ENCODE measurements around the gene PDLIM5.

PDLIM5 gene

DNA sequence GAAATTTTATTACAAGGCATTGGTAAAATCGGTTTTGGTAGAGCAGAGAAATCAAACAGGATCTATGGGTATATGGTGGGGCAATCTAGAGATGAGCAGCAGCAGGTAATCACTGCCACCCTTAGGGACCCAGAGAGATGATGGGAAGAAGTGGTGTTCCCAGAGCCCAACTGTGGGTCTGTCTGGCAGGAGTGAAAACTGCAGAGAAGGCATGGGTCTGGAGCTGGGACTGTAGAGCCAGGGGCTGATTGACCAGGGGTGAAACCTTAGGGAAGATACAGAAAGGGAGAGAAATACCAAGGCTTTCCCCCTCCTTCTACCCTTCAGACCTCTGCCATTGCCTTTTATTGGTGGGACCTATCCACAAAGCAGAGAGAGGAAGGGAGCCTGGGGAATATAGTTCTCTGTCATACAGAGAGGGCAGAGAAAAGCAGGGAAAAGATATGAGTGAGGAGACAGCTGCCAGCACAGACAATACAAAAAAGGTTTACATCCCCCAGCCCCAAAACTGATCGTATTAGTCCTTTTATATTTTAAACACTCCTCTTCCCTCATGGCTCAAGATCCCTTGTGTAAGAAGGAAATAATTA, 28.7 kb downstream of the PDLIM5 start:
- TF ChIP-seq, protein P1, sequence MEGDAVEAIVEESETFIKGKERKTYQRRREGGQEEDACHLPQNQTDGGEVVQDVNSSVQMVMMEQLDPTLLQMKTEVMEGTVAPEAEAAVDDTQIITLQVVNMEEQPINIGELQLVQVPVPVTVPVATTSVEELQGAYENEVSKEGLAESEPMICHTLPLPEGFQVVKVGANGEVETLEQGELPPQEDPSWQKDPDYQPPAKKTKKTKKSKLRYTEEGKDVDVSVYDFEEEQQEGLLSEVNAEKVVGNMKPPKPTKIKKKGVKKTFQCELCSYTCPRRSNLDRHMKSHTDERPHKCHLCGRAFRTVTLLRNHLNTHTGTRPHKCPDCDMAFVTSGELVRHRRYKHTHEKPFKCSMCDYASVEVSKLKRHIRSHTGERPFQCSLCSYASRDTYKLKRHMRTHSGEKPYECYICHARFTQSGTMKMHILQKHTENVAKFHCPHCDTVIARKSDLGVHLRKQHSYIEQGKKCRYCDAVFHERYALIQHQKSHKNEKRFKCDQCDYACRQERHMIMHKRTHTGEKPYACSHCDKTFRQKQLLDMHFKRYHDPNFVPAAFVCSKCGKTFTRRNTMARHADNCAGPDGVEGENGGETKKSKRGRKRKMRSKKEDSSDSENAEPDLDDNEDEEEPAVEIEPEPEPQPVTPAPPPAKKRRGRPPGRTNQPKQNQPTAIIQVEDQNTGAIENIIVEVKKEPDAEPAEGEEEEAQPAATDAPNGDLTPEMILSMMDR (IDR thresholded peaks at IDR 0.05; ENCODE audit: low read depth, low read length, missing control alignments) = no peak
- Histone ChIP-seq H3K36me3 (replicated peaks) (no peaks in the 10 kb centered on the region), H3K27ac (no peak overlapping the region), H3K4me3 (ENCODE audit: low read depth, low read length) (no peak overlapping the region), H3K27me3 (replicated peaks) (no peaks in the 10 kb centered on the region)
- DNase-seq = no peak
- in situ Hi-C loops (cut with HindIII; ENCODE audit: low pct_ligation_motif_present, low sequenced_read_pairs) = no loop called here

DNA sequence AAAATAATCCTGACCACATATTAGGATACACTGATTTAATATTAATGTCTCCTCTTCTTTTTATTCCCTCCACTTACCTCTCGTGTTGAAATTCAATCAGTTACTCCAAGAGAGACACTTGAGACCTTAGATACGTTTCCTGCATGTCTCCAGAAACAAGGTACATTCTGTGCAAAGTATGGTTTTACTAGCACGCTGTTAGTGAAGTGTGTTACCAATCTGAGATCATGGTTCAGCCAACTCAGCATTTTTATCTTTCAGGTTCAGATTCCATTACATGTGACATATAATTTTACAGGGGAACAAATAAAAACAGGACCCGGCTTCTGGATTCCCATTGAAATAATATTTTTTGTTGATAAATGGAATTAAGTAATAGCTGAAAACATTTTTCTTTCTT, 32.2 kb downstream of the PDLIM5 start:
- H3K36me3 ChIP-seq (replicated peaks) = no peaks in the 10 kb centered on the region
- TF ChIP-seq, protein P1 (IDR thresholded peaks at IDR 0.05; ENCODE audit: low read depth, low read length, missing control alignments) = no peak
- no peak for DNase-seq
- no peak overlapping the region for H3K4me3 ChIP-seq (ENCODE audit: low read depth, low read length)
- H3K27ac ChIP-seq = no peak overlapping the region
- no peaks in the 10 kb centered on the region for H3K27me3 ChIP-seq (replicated peaks)
- in situ Hi-C loops (cut with HindIII; ENCODE audit: low pct_ligation_motif_present, low sequenced_read_pairs) = no loop called here

DNA sequence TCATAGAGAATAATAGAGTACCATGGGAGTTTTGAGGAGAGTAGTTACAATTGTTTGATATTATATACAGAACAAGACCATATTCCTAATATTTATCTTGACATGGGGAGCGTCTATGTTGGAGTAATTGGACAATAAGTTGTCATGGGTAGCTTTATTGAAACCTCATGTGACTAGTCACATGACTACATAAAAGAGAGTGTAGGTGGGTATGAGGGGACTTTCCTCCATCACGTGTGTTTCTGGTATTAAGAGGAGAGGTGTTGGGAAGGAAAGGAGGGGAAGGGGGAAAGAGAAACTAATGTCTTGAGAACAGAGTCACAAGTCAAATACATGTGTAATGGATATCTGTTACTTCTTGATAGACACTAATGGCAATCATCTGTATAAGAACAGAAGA, 33.1 kb downstream of the PDLIM5 start:
- in situ Hi-C loops (cut with HindIII; ENCODE audit: low pct_ligation_motif_present, low sequenced_read_pairs) = no loop called here
- no peaks in the 10 kb centered on the region for H3K27me3 ChIP-seq (replicated peaks)
- H3K27ac ChIP-seq = peak overlapping the region; percentile 37
- no peak overlapping the region for H3K4me3 ChIP-seq (ENCODE audit: low read depth, low read length)
- no peak for DNase-seq
- no peaks in the 10 kb centered on the region for H3K36me3 ChIP-seq (replicated peaks)
- TF ChIP-seq, protein P1 (IDR thresholded peaks at IDR 0.05; ENCODE audit: low read depth, low read length, missing control alignments) = no peak

DNA sequence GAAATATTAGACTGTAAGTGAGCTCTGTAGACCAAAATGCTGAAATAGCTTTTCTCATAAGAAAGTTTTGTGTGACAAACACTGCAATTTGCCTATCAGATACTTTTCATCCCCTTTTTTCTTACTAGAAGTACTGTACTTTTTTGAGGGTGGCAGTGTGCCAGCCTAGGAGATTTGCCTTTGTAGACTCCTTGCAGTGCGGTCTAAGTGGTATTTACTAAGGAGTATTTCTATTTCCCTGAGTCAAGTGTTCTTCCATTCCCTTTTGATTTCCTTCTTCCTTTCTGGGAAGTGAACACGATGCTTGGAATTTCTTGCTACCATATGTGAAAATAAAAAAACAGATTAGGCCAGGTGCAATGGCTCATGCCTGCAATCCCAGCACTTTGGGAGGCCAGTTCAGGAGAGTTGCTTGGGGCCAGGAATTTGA, 34.6 kb downstream of the PDLIM5 start:
- Histone ChIP-seq H3K27me3 (replicated peaks) (no peaks in the 10 kb centered on the region), H3K27ac (peak overlapping the region; percentile 5), H3K4me3 (ENCODE audit: low read depth, low read length) (no peak overlapping the region), H3K36me3 (replicated peaks) (no peaks in the 10 kb centered on the region)
- TF ChIP-seq, protein P1 (IDR thresholded peaks at IDR 0.05; ENCODE audit: low read depth, low read length, missing control alignments) = no peak
- in situ Hi-C loops (cut with HindIII; ENCODE audit: low pct_ligation_motif_present, low sequenced_read_pairs) = no loop called here
- DNase-seq = no peak

DNA sequence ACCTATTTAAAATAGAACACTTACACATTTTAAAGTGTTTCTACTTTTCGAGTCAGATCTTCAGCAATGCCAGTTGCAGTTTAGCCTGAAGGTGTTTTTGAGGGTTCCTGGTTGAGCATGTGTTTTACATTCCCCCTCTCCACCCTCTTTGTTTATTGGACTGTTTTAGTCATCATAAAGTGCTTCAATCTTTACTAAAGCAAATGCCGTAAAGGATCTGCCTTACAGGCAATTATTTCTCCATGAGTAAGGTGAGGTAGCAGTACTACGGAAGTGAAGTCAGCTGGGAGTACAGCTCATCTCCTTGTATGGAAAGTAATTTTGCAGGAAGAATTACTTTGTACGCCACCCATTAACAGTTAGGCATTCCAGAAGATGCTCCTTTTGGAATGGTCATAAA, 36.9 kb downstream of the PDLIM5 start:
- TF ChIP-seq, protein P1 (IDR thresholded peaks at IDR 0.05; ENCODE audit: low read depth, low read length, missing control alignments) = no peak
- H3K27me3 ChIP-seq (replicated peaks) = no peaks in the 10 kb centered on the region
- in situ Hi-C loops (cut with HindIII; ENCODE audit: low pct_ligation_motif_present, low sequenced_read_pairs) = no loop called here
- no peak overlapping the region for H3K4me3 ChIP-seq (ENCODE audit: low read depth, low read length)
- peaks cover under 1% of the 10 kb centered on the region for H3K36me3 ChIP-seq (replicated peaks)
- peak; percentile 48 for DNase-seq
- H3K27ac ChIP-seq = peak overlapping the region; percentile 16

DNA sequence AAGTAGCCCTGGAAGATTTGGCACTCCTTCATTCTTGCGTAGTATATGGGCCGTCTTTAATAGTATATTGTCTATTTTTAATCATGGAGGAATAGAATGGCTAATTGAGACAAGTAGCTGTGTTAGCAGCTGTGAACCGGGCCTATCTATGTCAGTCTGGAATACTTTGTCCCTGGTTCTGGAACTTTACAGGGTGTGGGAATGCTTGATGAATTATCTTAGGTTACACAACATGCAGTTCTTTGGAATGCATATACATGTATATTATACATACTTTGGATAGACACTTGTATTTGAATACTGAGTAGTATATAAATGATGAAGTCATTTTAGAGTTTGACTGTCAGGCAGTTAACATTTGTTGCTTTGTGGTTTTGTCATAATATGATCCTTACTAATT, 37.4 kb downstream of the PDLIM5 start:
- Histone ChIP-seq H3K36me3 (replicated peaks) (peaks cover 4% of the 10 kb centered on the region), H3K27me3 (replicated peaks) (no peaks in the 10 kb centered on the region), H3K27ac (peak overlapping the region; percentile 16), H3K4me3 (ENCODE audit: low read depth, low read length) (no peak overlapping the region)
- no peak for DNase-seq
- in situ Hi-C loops (cut with HindIII; ENCODE audit: low pct_ligation_motif_present, low sequenced_read_pairs) = no loop called here
- TF ChIP-seq, protein P1 (IDR thresholded peaks at IDR 0.05; ENCODE audit: low read depth, low read length, missing control alignments) = no peak
